HepG2 (cell line): ENCODE results near the gene WEE1. TPM values are rescaled to one million over a fixed set of nuclear protein-coding genes. Genes with fewer than 3 reads are reported as not detected.

Source experiments
- ATAC-seq: fragments of 200-7000 bp; cut with Tn5 transposase; 3 replicates; pipeline ENCODE4 v1.9.1; 2020; ENCODE audit warnings: mild to moderate bottlenecking, moderate library complexity
- BruUV-seq: library from RNA; stranded (reverse); fragments of 400-500 nt; replicated peaks from 2 replicates; lab custom pipeline; 2021; lab: Mats Ljungman, UMichigan
- CTCF ChIA-PET: fragments of 300-600 bp; formaldehyde crosslinking; extraction: SDS; loops from one replicate; lab custom pipeline; 2021; ENCODE audit warnings: low total read pairs, inconsistent platforms, low intra/inter-chr PET ratio; lab: Yijun Ruan, JAX
- POLR2A ChIA-PET: fragments of 350-600 bp; sonication (Branson Sonifier 250); formaldehyde crosslinking; loops from one replicate; lab custom pipeline; 2020; ENCODE audit warnings: antibody characterized with exemption, inconsistent platforms; lab: Yijun Ruan, JAX
- DNase-seq: peaks from one replicate; pipeline ENCODE4 v3.0.0-alpha.2; 2015; ENCODE audit warnings: low spot score
- FAIRE-seq: peaks from 3 replicates; lab custom pipeline; 2011; peaks lifted over from hg19 to GRCh38; lab: Jason Lieb, UNC
- H2AFZ ChIP-seq: one replicate; pipeline ENCODE4 v1.6.1; 2011; ENCODE audit warnings: low read length, inconsistent platforms
- H3K27ac ChIP-seq: fragments of 300-600 bp; 3 replicates; pipeline ENCODE4 v1.8.0; 2011; ENCODE audit warnings: mixed run types, mild to moderate bottlenecking, mixed read lengths, low read length, inconsistent platforms; ENCODE audit not compliant: insufficient read depth; ENCODE audit errors: extremely low read length
- H3K27me3 ChIP-seq, 2 experiments: fragments of 200-600 bp in 1 of 2; 2 replicates in 1 of 2; 3 replicates in 1 of 2; pipeline versions ENCODE4 v1.6.0 to v1.8.0; 2011; ENCODE audit warnings: low read length in 2 of 2, mild to moderate bottlenecking in 2 of 2, moderate library complexity in 2 of 2, inconsistent platforms in 1 of 2; ENCODE audit not compliant: insufficient read depth in 2 of 2, control insufficient read depth in 1 of 2
- H3K36me3 ChIP-seq, 2 experiments: fragments of 200-600 bp in 1 of 2; replicated peaks in 1 of 2; 2 replicates in 1 of 2; 3 replicates in 1 of 2; pipeline versions ENCODE4 v1.5.1 to v1.8.0; 2011; ENCODE audit warnings: low read length in 2 of 2, inconsistent platforms in 1 of 2; ENCODE audit not compliant: insufficient read depth in 2 of 2, control insufficient read depth in 1 of 2
- H3K4me1 ChIP-seq: 2 replicates; pipeline ENCODE4 v1.5.1; 2012; ENCODE audit warnings: low read length, inconsistent platforms; ENCODE audit not compliant: insufficient read depth
- H3K4me2 ChIP-seq: 2 replicates; pipeline ENCODE4 v1.6.0; 2011; ENCODE audit warnings: low read depth, low read length, inconsistent platforms
- H3K4me3 ChIP-seq, 3 experiments: fragments of 200-600 bp in 1 of 3; sonication (generic), shearing (Covaris generic) in 1 of 3; replicated peaks in 1 of 3; 2 replicates each; pipeline ENCODE4 v1.5.1; 2011 to 2016; ENCODE audit warnings: low read length in 3 of 3, inconsistent platforms in 2 of 3, low read depth in 2 of 3, mild to moderate bottlenecking in 2 of 3, control low read depth in 1 of 3, mixed read lengths in 1 of 3; ENCODE audit not compliant: insufficient read depth in 1 of 3
- H3K79me2 ChIP-seq: one replicate; pipeline ENCODE4 v1.6.1; 2011; ENCODE audit warnings: low read length, inconsistent platforms; ENCODE audit not compliant: insufficient read depth
- H3K9ac ChIP-seq: 2 replicates; pipeline ENCODE4 v1.6.0; 2011; ENCODE audit warnings: mild to moderate bottlenecking, low read depth, low read length, inconsistent platforms; ENCODE audit not compliant: insufficient read depth
- H3K9me3 ChIP-seq: 2 replicates; pipeline ENCODE4 v1.5.1; 2012; ENCODE audit warnings: mild to moderate bottlenecking, low read length
- H4K20me1 ChIP-seq: 2 replicates; pipeline ENCODE4 v1.6.0; 2011; ENCODE audit warnings: inconsistent platforms, mild to moderate bottlenecking, low read length, moderate library complexity; ENCODE audit not compliant: insufficient read depth
- ADNP ChIP-seq: sonication (generic); formaldehyde crosslinking; IDR thresholded peaks from 2 replicates; pipeline ENCODE4 v1.4.0; 2020; ENCODE audit warnings: missing genetic modification reagents
- CEBPB ChIP-seq: IDR thresholded peaks from 2 replicates; pipeline ENCODE4 v1.6.1; 2011; ENCODE audit warnings: low read depth, low read length, improper control_type of control experiment, borderline replicate concordance
- ELF3 ChIP-seq: IDR thresholded peaks from 2 replicates; pipeline ENCODE4 v1.6.1; 2016; ENCODE audit warnings: missing genetic modification reagents, missing compliant biosample characterization
- HMGXB4 ChIP-seq, 2 experiments: sonication (generic) in 1 of 2; formaldehyde crosslinking in 1 of 2; IDR thresholded peaks; 2 replicates each; pipeline versions ENCODE4 v1.4.0 to v1.6.1; 2018 to 2020; ENCODE audit warnings: missing genetic modification reagents in 2 of 2, borderline replicate concordance in 1 of 2, low read depth in 1 of 2, mild to moderate bottlenecking in 1 of 2, missing biosample characterization in 1 of 2
- HOXA3 ChIP-seq: sonication (generic); formaldehyde crosslinking; IDR thresholded peaks from 2 replicates; pipeline ENCODE4 v1.5.0; 2020; ENCODE audit warnings: missing genetic modification reagents
- KDM1A ChIP-seq: IDR thresholded peaks from 2 replicates; pipeline ENCODE4 v1.6.1; 2016; ENCODE audit warnings: missing compliant biosample characterization
- MBNL3 ChIP-seq: fragments of 250-450 bp; sonication (Bioruptor Pico); conservative IDR thresholded peaks from 2 replicates; pipeline ENCODE4 v1.8.0; 2022; ENCODE audit warnings: mild to moderate bottlenecking, inconsistent platforms
- RAD21 ChIP-seq: fragments of 450-650 bp; formaldehyde crosslinking; IDR thresholded peaks from 2 replicates; pipeline ENCODE4 v1.5.0; 2020; ENCODE audit warnings: mild to moderate bottlenecking
- SALL1 ChIP-seq: sonication (generic); formaldehyde crosslinking; IDR thresholded peaks from 2 replicates; pipeline ENCODE4 v1.8.0; 2022; ENCODE audit warnings: mild to moderate bottlenecking, missing genetic modification reagents
- SAP130 ChIP-seq: IDR thresholded peaks from 2 replicates; pipeline ENCODE4 v1.6.1; 2016; ENCODE audit warnings: low read depth
- SMC3 ChIP-seq: IDR thresholded peaks from 2 replicates; pipeline ENCODE4 v1.6.1; 2011; ENCODE audit warnings: low read length, improper control_type of control experiment
- STAG1 ChIP-seq: sonication (generic); formaldehyde crosslinking; IDR thresholded peaks from 2 replicates; pipeline ENCODE4 v1.4.0; 2020; ENCODE audit warnings: missing genetic modification reagents
- TFAP4 ChIP-seq: sonication (generic); IDR thresholded peaks from 2 replicates; pipeline ENCODE4 v1.6.1; 2016; ENCODE audit warnings: low read depth, borderline replicate concordance
- ZFX ChIP-seq: sonication (generic); formaldehyde crosslinking; IDR thresholded peaks from 2 replicates; pipeline ENCODE4 v1.4.0; 2020; ENCODE audit warnings: mild to moderate bottlenecking, low read depth, missing genetic modification reagents, moderate library complexity
- ZMYM3 ChIP-seq: sonication (generic); formaldehyde crosslinking; IDR thresholded peaks from 2 replicates; pipeline ENCODE4 v1.5.1; 2020; ENCODE audit warnings: mild to moderate bottlenecking, missing genetic modification reagents
- ZNF124 ChIP-seq: sonication (generic); formaldehyde crosslinking; IDR thresholded peaks from 2 replicates; pipeline ENCODE4 v1.4.0; 2020; ENCODE audit warnings: missing genetic modification reagents
- ZNF160 ChIP-seq: sonication (generic); formaldehyde crosslinking; IDR thresholded peaks from 2 replicates; pipeline ENCODE4 v1.8.0; 2022; ENCODE audit warnings: mild to moderate bottlenecking, inconsistent platforms, missing genetic modification reagents
- ZSCAN31 ChIP-seq: sonication (generic); formaldehyde crosslinking; IDR thresholded peaks from 2 replicates; pipeline ENCODE4 v1.5.0; 2020; ENCODE audit warnings: low read depth, mild to moderate bottlenecking, missing genetic modification reagents
- WGBS: methylation state at CpG from one replicate; pipeline ENCODE4 v1.1.6; 2017; ENCODE audit warnings: low lambda C conversion rate; 5-methylcytosine and 5-hydroxymethylcytosine counted together
- in situ Hi-C: cut with HindIII; loops from 2 replicates; pipeline ENCODE4 v1.10.0; 2017; ENCODE audit warnings: low pct_unique_long_range_greater_than_20kb; ENCODE audit not compliant: extremely low pct_ligation_motif_present
- intact Hi-C: fragments of 100-400 bp; cut with micrococcal nuclease; formaldehyde crosslinking; loops from one replicate; pipeline ENCODE4 v1.10.0; 2022; ENCODE audit not compliant: unreplicated experiment
- polyA plus RNA-seq, 8 experiments: library from polyadenylated mRNA; depleted of rRNA in 3 of 8; stranded (reverse) in 7 of 8; unstranded in 1 of 8; fragments of >200 nt; fragmentation: Illumina TruSeq in 4 of 8; extraction: Trizol in 4 of 8; gene quantifications; 2 replicates each; pipeline versions ENCODE4 v1.2.1 to v1.2.3, GENCODE V29; 2011 to 2016; ENCODE audit warnings: low read depth in 4 of 8, missing spikeins in 1 of 8, mixed read lengths in 1 of 8; ENCODE audit not compliant: insufficient read depth in 1 of 8
- total RNA-seq, 5 experiments: library from RNA; depleted of rRNA; stranded (reverse); fragments of >200 nt; fragmentation: Illumina TruSeq; extraction: Trizol; gene quantifications; 2 replicates each; pipeline ENCODE4 v1.2.3, GENCODE V29; 2016; ENCODE audit warnings: low read depth in 1 of 5

WEE1 gene
- total and polyA plus RNA-seq, 2 of the 13 experiments (the other 11 are each of a cell fraction or from before 2014, with no cell fraction given): 31.4 to 63.7 TPM

- intact Hi-C loops: loop anchor here (2.0 kb wide), 2 partner anchors 34 to 78 kb away; no protein-coding TSS in a partner anchor
- Histone ChIP-seq H3K4me2 (peak overlapping the region; percentile 74), H2AFZ (no peak overlapping the region), H3K4me1 (peaks cover 48% of the 10 kb centered on the region), H4K20me1 (no peaks in the 10 kb centered on the region), H3K79me2 (no peaks in the 10 kb centered on the region), H3K4me3 (peak overlapping the region in 1 of 3 experiments; percentile 17; a peak in 1 of 6 replicates), H3K9ac (peak overlapping the region; percentile 45; the same call in 1 of the 2 replicates), H3K9me3 (no peaks in the 10 kb centered on the region), H3K27me3 (no peaks in the 10 kb centered on the region), H3K27ac (no peak overlapping the region), H3K36me3 (no peaks in the 10 kb centered on the region)
- peak; percentile 51 for DNase-seq
- FAIRE-seq: peak; percentile 81
- ChIA-PET POLR2A (interaction anchor here (0.7 to 3.2 kb wide), 10 partner anchors 16 to 78 kb away, joined by 3 to 25 read pairs (median 6); partner anchors contain the start of genes WEE1 and ZNF143), CTCF (interaction anchor here (1.4 kb wide), 1 partner anchor 78 kb away, joined by 19 read pairs; no protein-coding TSS in a partner anchor)
- peak; percentile 68 for ATAC-seq
- 76% methylated on average over 6 of the region's 6 CpGs for WGBS
- in situ Hi-C loops: no loop called here
- no TSS peak for BruUV-seq
- TF ChIP-seq HOXA3 (0 out of 2 replicates have a peak, but pooled peaks have one; percentile 27), ELF3 (CRISPR knock-in tag) (peak; percentile 41; the same call in 1 of the 2 replicates), ZSCAN31 (CRISPR knock-in tag) (no peak), SMC3 (peak; percentile 89), SALL1 (CRISPR knock-in tag) (peak; percentile 49; the same call in 1 of the 2 replicates), CEBPB (peak; percentile 54; the same call in 1 of the 2 replicates), SAP130 (CRISPR knock-in tag) (0 out of 2 replicates have a peak, but pooled peaks have one; percentile 27), ZMYM3 (CRISPR knock-in tag) (peak; percentile 53; the same call in 1 of the 2 replicates), KDM1A (CRISPR knock-in tag) (no peak), ZNF124 (CRISPR knock-in tag) (0 out of 2 replicates have a peak, but pooled peaks have one; percentile 43), RAD21 (CRISPR knock-in tag) (peak; percentile 81; the same call in 1 of the 2 replicates), ADNP (peak; percentile 50; the same call in 1 of the 2 replicates), ZNF160 (CRISPR knock-in tag) (no peak), MBNL3 (CRISPR knock-in tag) (no peak), TFAP4 (peak; percentile 57; the same call in 1 of the 2 replicates), STAG1 (CRISPR knock-in tag) (peak; percentile 75), ZFX (CRISPR knock-in tag) (peak; percentile 31; the same call in 1 of the 2 replicates), HMGXB4 (CRISPR knock-in tag; IDR thresholded peaks at IDR 0.05; ENCODE audit: borderline replicate concordance in 1 of 2, low read depth in 1 of 2) (peak; percentile 35 to 81; a peak in 1 of 4 replicates)
Observed at GRCh38 chr11:9535189-9535781, 38.2 kb upstream of the WEE1 start.
